GM23338 (cell line): ENCODE data around the gene RHOF. TPM values are rescaled to one million over a fixed set of nuclear protein-coding genes. Genes with fewer than 3 reads are reported as not detected.

Experiments used
- ATAC-seq: fragments of 200-7000 bp; cut with Tn5 transposase; 3 replicates; pipeline ENCODE4 v1.9.1; 2020
- DNase-seq: peaks from one replicate; pipeline ENCODE4 v3.0.0-alpha.2; 2015; ENCODE audit warnings: low spot score
- H2AFZ ChIP-seq: fragments of 200-600 bp; sonication (generic); 2 replicates; pipeline ENCODE4 v1.8.0; 2016; ENCODE audit warnings: antibody characterized with exemption, mild to moderate bottlenecking, moderate library complexity
- H3F3A ChIP-seq: fragments of 200-600 bp; sonication (generic); replicated peaks from 2 replicates; pipeline ENCODE4 v1.8.0; 2017; ENCODE audit warnings: antibody characterized with exemption, mixed run types, low read depth
- H3K27ac ChIP-seq: fragments of 200-600 bp; sonication (generic); 2 replicates; pipeline ENCODE4 v1.6.1; 2016; ENCODE audit warnings: low read depth
- H3K27me3 ChIP-seq: fragments of 200-600 bp; sonication (generic); 2 replicates; pipeline ENCODE4 v1.8.0; 2016; ENCODE audit warnings: mild to moderate bottlenecking, mixed run types, moderate library complexity; ENCODE audit not compliant: insufficient read depth
- H3K36me3 ChIP-seq: fragments of 200-600 bp; sonication (generic); 2 replicates; pipeline ENCODE4 v1.8.0; 2016; ENCODE audit warnings: mild to moderate bottlenecking; ENCODE audit not compliant: insufficient read depth
- H3K4me1 ChIP-seq: fragments of 200-600 bp; sonication (generic); 2 replicates; pipeline ENCODE4 v1.8.0; 2016; ENCODE audit warnings: mild to moderate bottlenecking, moderate library complexity; ENCODE audit not compliant: insufficient read depth
- H3K4me2 ChIP-seq: fragments of 200-600 bp; sonication (generic); 2 replicates; pipeline ENCODE4 v1.7.1; 2017; ENCODE audit warnings: mixed run types
- H3K4me3 ChIP-seq: fragments of 200-600 bp; sonication (generic); 2 replicates; pipeline ENCODE4 v1.6.1; 2016; ENCODE audit warnings: mixed run types
- H3K79me2 ChIP-seq: fragments of 200-600 bp; sonication (generic); replicated peaks from 2 replicates; pipeline ENCODE4 v1.8.0; 2017; ENCODE audit warnings: mild to moderate bottlenecking; ENCODE audit not compliant: insufficient read depth
- H3K9me2 ChIP-seq: fragments of 200-600 bp; sonication (generic); 2 replicates; pipeline ENCODE4 v1.8.0; 2017; ENCODE audit not compliant: insufficient read depth
- H4K20me1 ChIP-seq: fragments of 200-600 bp; sonication (generic); replicated peaks from 2 replicates; pipeline ENCODE4 v1.8.0; 2017; ENCODE audit warnings: mild to moderate bottlenecking; ENCODE audit not compliant: insufficient read depth
- H3K27ac Mint-ChIP-seq: 2 replicates; pipeline ENCODE4 v1.8.0; 2020; ENCODE audit warnings: inconsistent platforms, mild to moderate bottlenecking, moderate library complexity, mixed read lengths
- H3K27me3 Mint-ChIP-seq: 3 replicates; pipeline ENCODE4 v1.8.0; 2022; ENCODE audit warnings: low read depth, mild to moderate bottlenecking, moderate library complexity, mixed read lengths, inconsistent platforms; ENCODE audit not compliant: insufficient read depth, poor library complexity
- H3K36me3 Mint-ChIP-seq: 3 replicates; pipeline ENCODE4 v1.8.0; 2021; ENCODE audit warnings: low read depth, mild to moderate bottlenecking, inconsistent platforms, moderate library complexity, mixed read lengths
- H3K4me1 Mint-ChIP-seq: 3 replicates; pipeline ENCODE4 v1.8.0; 2020; ENCODE audit warnings: mild to moderate bottlenecking, inconsistent platforms, mixed read lengths
- H3K4me3 Mint-ChIP-seq: 3 replicates; pipeline ENCODE4 v1.8.0; 2021; ENCODE audit warnings: moderate library complexity, mild to moderate bottlenecking, inconsistent platforms, mixed read lengths
- H3K9me3 Mint-ChIP-seq: 3 replicates; pipeline ENCODE4 v1.8.0; 2020; ENCODE audit warnings: moderate library complexity, mild to moderate bottlenecking, inconsistent platforms, mixed read lengths
- CREB1 ChIP-seq: fragments of 250-450 bp; sonication (Bioruptor Pico); IDR thresholded peaks from 2 replicates; pipeline ENCODE4 v1.5.0; 2020; ENCODE audit warnings: low read depth, mild to moderate bottlenecking, moderate library complexity
- ETS1 ChIP-seq: IDR thresholded peaks from 2 replicates; pipeline ENCODE4 v1.6.1; 2016; ENCODE audit warnings: antibody characterized with exemption
- EZH2 ChIP-seq: fragments of 200-600 bp; sonication (generic); IDR thresholded peaks from one replicate; pipeline ENCODE4 v1.8.0; 2017; ENCODE audit warnings: antibody characterized with exemption, mild to moderate bottlenecking, low read depth; ENCODE audit not compliant: unreplicated experiment
- JUNB ChIP-seq: IDR thresholded peaks from one replicate; pipeline ENCODE4 v1.6.1; 2016; ENCODE audit warnings: antibody characterized with exemption; ENCODE audit not compliant: unreplicated experiment
- NANOG ChIP-seq: IDR thresholded peaks from 2 replicates; pipeline ENCODE4 v1.6.1; 2016; ENCODE audit warnings: antibody characterized with exemption, borderline replicate concordance
- POLR2AphosphoS5 ChIP-seq: IDR thresholded peaks from 2 replicates; pipeline ENCODE4 v1.6.1; 2016; ENCODE audit warnings: antibody characterized with exemption, low read depth
- REST ChIP-seq: IDR thresholded peaks from one replicate; pipeline ENCODE4 v1.6.1; 2018; ENCODE audit warnings: antibody characterized with exemption; ENCODE audit not compliant: unreplicated experiment
- STAT1 ChIP-seq: IDR thresholded peaks from one replicate; pipeline ENCODE4 v1.6.1; 2016; ENCODE audit warnings: antibody characterized with exemption; ENCODE audit not compliant: unreplicated experiment
- ZNF114 ChIP-seq: fragments of 250-450 bp; sonication (Bioruptor Pico); IDR thresholded peaks from 2 replicates; pipeline ENCODE4 v1.5.0; 2020; ENCODE audit warnings: mild to moderate bottlenecking, moderate library complexity
- ZNF331 ChIP-seq: fragments of 250-450 bp; sonication (Bioruptor Pico); IDR thresholded peaks from 2 replicates; pipeline ENCODE4 v1.5.0; 2020; ENCODE audit warnings: low read depth, mild to moderate bottlenecking, moderate library complexity
- ZNF462 ChIP-seq: fragments of 250-450 bp; sonication (Bioruptor Pico); IDR thresholded peaks from 2 replicates; pipeline ENCODE4 v1.5.0; 2020; ENCODE audit warnings: mild to moderate bottlenecking, moderate library complexity
- polyA plus RNA-seq: library from polyadenylated mRNA; unstranded; fragments of >200 nt; fragmentation: Nextera tagmentation; extraction: Ambion mirVana; gene quantifications from 2 replicates; pipeline ENCODE4 v1.2.1, GENCODE V29; 2016
- total RNA-seq: library from RNA; depleted of rRNA; stranded (reverse); fragments of >200 nt; shearing (Covaris generic); gene quantifications from 2 replicates; pipeline ENCODE4 v1.2.3, GENCODE V29; 2014

The RHOF gene
- total and polyA plus RNA-seq, 2 experiments from 2014 or later, result 10.5 to 53.4 TPM

- Histone ChIP-seq H3K79me2 (no peaks in the 10 kb centered on the region), H4K20me1 (no peaks in the 10 kb centered on the region), H3K4me2 (no peak overlapping the region), H3K9me2 (no peaks in the 10 kb centered on the region), H3K36me3 (0 out of 2 replicates have a peak, but pooled peaks cover 3% of the 10 kb centered on the region), H3K27me3 (no peaks in the 10 kb centered on the region), H3K27ac (no peak overlapping the region), H3K4me1 (no peaks in the 10 kb centered on the region), H3K4me3 (no peak overlapping the region), H3F3A (no peaks in the 10 kb centered on the region), H2AFZ (no peak overlapping the region)
- Mint-ChIP-seq H3K36me3 (peaks cover 7% of the 10 kb centered on the region), H3K27ac (no peak overlapping the region), H3K4me1 (peaks cover 3% of the 10 kb centered on the region; the same call in 1 of the 3 replicates), H3K4me3 (no peak overlapping the region), H3K27me3 (peaks cover 8% of the 10 kb centered on the region), H3K9me3 (no peaks in the 10 kb centered on the region)
- TF ChIP-seq ZNF331 (CRISPR knock-in tag), result no peak
- no peak for TF ChIP-seq CREB1 (CRISPR knock-in tag)
- no peak for TF ChIP-seq EZH2
- no peak for TF ChIP-seq JUNB
- TF ChIP-seq REST, result no peak
- no peak for TF ChIP-seq ZNF462 (CRISPR knock-in tag)
- no peak for TF ChIP-seq POLR2AphosphoS5
- no peak for TF ChIP-seq ETS1
- TF ChIP-seq NANOG, result no peak
- TF ChIP-seq STAT1, result no peak
- no peak for TF ChIP-seq ZNF114 (CRISPR knock-in tag)
- no peak for ATAC-seq
- no peak for DNase-seq
Measured at GRCh38 chr12:121764808-121765207, 28.7 kb downstream of the RHOF start.
